Endothelial cell of umbilical vein (primary cell): Measurements from ENCODE around the gene ITPR1. TPM values are rescaled to one million over a fixed set of nuclear protein-coding genes. Genes with fewer than 3 reads are reported as not detected.

Experiments used
- BruUV-seq: library from RNA; stranded (reverse); fragments of 400-500 nt; replicated peaks from 2 replicates; lab custom pipeline; 2021; lab: Mats Ljungman, UMichigan
- CTCF ChIA-PET: fragments of 300-600, 350-600 bp; sonication (Branson Sonifier 250); formaldehyde crosslinking; loops from one replicate; lab custom pipeline; 2021; ENCODE audit warnings: antibody characterized with exemption, inconsistent platforms; lab: Charles Lee
- POLR2A ChIA-PET: fragments of 300-600, 350-600 bp; sonication (Branson Sonifier 250); formaldehyde crosslinking; loops from one replicate; lab custom pipeline; 2021; ENCODE audit warnings: antibody characterized with exemption, inconsistent platforms; lab: Charles Lee
- DNase-seq: peaks from one replicate; pipeline ENCODE4 v3.0.0-alpha.2; 2011; ENCODE audit warnings: low read depth, low spot score
- FAIRE-seq: peaks from 2 replicates; lab custom pipeline; 2011; peaks lifted over from hg19 to GRCh38; lab: Jason Lieb, UNC
- H2AFZ ChIP-seq: 2 replicates; pipeline ENCODE4 v1.6.0; 2012; ENCODE audit warnings: low read depth, low read length, control low read depth, inconsistent platforms
- H3K27ac ChIP-seq: 2 replicates; pipeline ENCODE4 v1.5.1; 2011; ENCODE audit warnings: low read depth, mild to moderate bottlenecking, control low read depth, low read length, moderate library complexity; ENCODE audit not compliant: insufficient read depth
- H3K27me3 ChIP-seq, 2 experiments: 2 replicates each; pipeline versions ENCODE4 v1.6.0 to v1.6.1; 2011; ENCODE audit warnings: low read length in 2 of 2, mixed read lengths in 1 of 2; ENCODE audit not compliant: control insufficient read depth in 2 of 2, insufficient read depth in 2 of 2
- H3K36me3 ChIP-seq, 2 experiments: 2 replicates in 1 of 2; 3 replicates in 1 of 2; pipeline ENCODE4 v1.5.1; 2011; ENCODE audit warnings: low read length in 2 of 2, mild to moderate bottlenecking in 1 of 2, moderate library complexity in 1 of 2; ENCODE audit not compliant: control insufficient read depth in 2 of 2, insufficient read depth in 2 of 2; ENCODE audit errors: extremely low read depth in 1 of 2
- H3K4me1 ChIP-seq: 3 replicates; pipeline ENCODE4 v1.5.1; 2011; ENCODE audit warnings: mild to moderate bottlenecking, low read length; ENCODE audit not compliant: control insufficient read depth, insufficient read depth; ENCODE audit errors: extremely low read depth
- H3K4me2 ChIP-seq: 2 replicates; pipeline ENCODE4 v1.6.1; 2011; ENCODE audit warnings: low read length, control low read depth, mixed read lengths; ENCODE audit not compliant: insufficient read depth
- H3K4me3 ChIP-seq, 3 experiments: fragments of 200-600 bp in 1 of 3; sonication (generic), shearing (Covaris generic) in 1 of 3; replicated peaks in 1 of 3; 2 replicates each; pipeline ENCODE4 v1.5.1; 2011 to 2016; ENCODE audit warnings: control low read depth in 3 of 3, low read length in 3 of 3, mild to moderate bottlenecking in 2 of 3, inconsistent platforms in 1 of 3, low read depth in 1 of 3, moderate library complexity in 1 of 3; ENCODE audit not compliant: insufficient read depth in 1 of 3
- H3K79me2 ChIP-seq: 2 replicates; pipeline ENCODE4 v1.6.0; 2012; ENCODE audit warnings: low read length, inconsistent platforms; ENCODE audit not compliant: control insufficient read depth, insufficient read depth
- H3K9ac ChIP-seq: replicated peaks from 2 replicates; pipeline ENCODE3; 2011; ENCODE audit warnings: low read length, control low read depth; ENCODE audit not compliant: insufficient read depth; ENCODE audit errors: extremely low read depth
- H3K9me1 ChIP-seq: replicated peaks from 3 replicates; pipeline ENCODE4 v1.6.0; 2011; ENCODE audit warnings: mild to moderate bottlenecking, low read length; ENCODE audit not compliant: control insufficient read depth, insufficient read depth; ENCODE audit errors: extremely low read depth
- H3K9me3 ChIP-seq: replicated peaks from 2 replicates; pipeline ENCODE4 v1.5.1; 2012; ENCODE audit warnings: low read length, inconsistent platforms; ENCODE audit not compliant: control insufficient read depth, insufficient read depth
- H4K20me1 ChIP-seq: replicated peaks from 2 replicates; pipeline ENCODE3; 2011; ENCODE audit warnings: mild to moderate bottlenecking, low read length; ENCODE audit not compliant: control insufficient read depth, insufficient read depth; ENCODE audit errors: extremely low read depth
- EZH2 ChIP-seq: IDR thresholded peaks from 2 replicates; pipeline ENCODE4 v1.6.1; 2012; ENCODE audit warnings: borderline replicate concordance, low read depth, mild to moderate bottlenecking, moderate library complexity, low read length, inconsistent platforms; ENCODE audit not compliant: severe bottlenecking
- FOS ChIP-seq: IDR thresholded peaks from 2 replicates; pipeline ENCODE4 v1.6.1; 2011; ENCODE audit warnings: mild to moderate bottlenecking, low read length, moderate library complexity, borderline replicate concordance; ENCODE audit not compliant: insufficient read depth
- JUN ChIP-seq: IDR thresholded peaks from 2 replicates; pipeline ENCODE4 v1.6.1; 2011; ENCODE audit warnings: borderline replicate concordance, low read depth; ENCODE audit not compliant: insufficient read length, insufficient read depth
- MYC ChIP-seq: IDR thresholded peaks from one replicate; pipeline ENCODE4 v1.6.1; 2011; ENCODE audit warnings: mild to moderate bottlenecking, low read depth, low read length
- POLR2A ChIP-seq: IDR thresholded peaks from 2 replicates; pipeline ENCODE4 v1.6.1; 2012; ENCODE audit warnings: low read depth, mild to moderate bottlenecking, control low read depth, low read length
- POLR2AphosphoS5 ChIP-seq: IDR thresholded peaks from 2 replicates; pipeline ENCODE4 v1.6.1; 2012; ENCODE audit warnings: low read depth, mild to moderate bottlenecking, control low read depth, low read length, moderate library complexity; ENCODE audit not compliant: insufficient read depth
- dilution Hi-C: fragments of 300-500 bp; cut with MboI; formaldehyde crosslinking; loops from one replicate; pipeline ENCODE4 v1.15.0; 2019; ENCODE audit warnings: low sequenced_read_pairs; ENCODE audit not compliant: extremely low pct_ligation_motif_present
- intact Hi-C: fragments of 100-400 bp; cut with micrococcal nuclease; formaldehyde crosslinking; loops from one replicate; pipeline ENCODE4 v1.10.0; 2022
- polyA plus RNA-seq, 4 experiments: library from polyadenylated mRNA; depleted of rRNA in 3 of 4; stranded (reverse) in 3 of 4; unstranded in 1 of 4; fragments of >200 nt; gene quantifications; 2 replicates each; pipeline versions ENCODE4 v1.2.1 to v1.2.3, GENCODE V29; 2011 to 2012; ENCODE audit warnings: missing spikeins in 1 of 4
- total RNA-seq: library from RNA; stranded (reverse); gene quantifications from 2 replicates; pipeline ENCODE4 v1.2.3, GENCODE V29; 2021
- TF ChIP-seq, protein P1 (sequence below): IDR thresholded peaks from 2 replicates; pipeline ENCODE4 v1.6.1; 2011; ENCODE audit not compliant: insufficient read depth, insufficient read length
- TF ChIP-seq, protein P2 (sequence below), 2 donors: IDR thresholded peaks; 1 replicate in 1 of 2; 2 replicates in 1 of 2; pipeline ENCODE4 v1.5.1; 2011; ENCODE audit warnings: low read length in 2 of 2, mild to moderate bottlenecking in 2 of 2, moderate library complexity in 2 of 2, control low read depth in 1 of 2, inconsistent platforms in 1 of 2, low read depth in 1 of 2; ENCODE audit not compliant: insufficient read depth in 1 of 2; ENCODE audit errors: extremely low read depth in 1 of 2

ITPR1 gene
- total and polyA plus RNA-seq, 2 donors (not counting 3 experiments of a cell fraction or from before 2014, with no cell fraction given): 5.1 to 16.1 TPM

DNA sequence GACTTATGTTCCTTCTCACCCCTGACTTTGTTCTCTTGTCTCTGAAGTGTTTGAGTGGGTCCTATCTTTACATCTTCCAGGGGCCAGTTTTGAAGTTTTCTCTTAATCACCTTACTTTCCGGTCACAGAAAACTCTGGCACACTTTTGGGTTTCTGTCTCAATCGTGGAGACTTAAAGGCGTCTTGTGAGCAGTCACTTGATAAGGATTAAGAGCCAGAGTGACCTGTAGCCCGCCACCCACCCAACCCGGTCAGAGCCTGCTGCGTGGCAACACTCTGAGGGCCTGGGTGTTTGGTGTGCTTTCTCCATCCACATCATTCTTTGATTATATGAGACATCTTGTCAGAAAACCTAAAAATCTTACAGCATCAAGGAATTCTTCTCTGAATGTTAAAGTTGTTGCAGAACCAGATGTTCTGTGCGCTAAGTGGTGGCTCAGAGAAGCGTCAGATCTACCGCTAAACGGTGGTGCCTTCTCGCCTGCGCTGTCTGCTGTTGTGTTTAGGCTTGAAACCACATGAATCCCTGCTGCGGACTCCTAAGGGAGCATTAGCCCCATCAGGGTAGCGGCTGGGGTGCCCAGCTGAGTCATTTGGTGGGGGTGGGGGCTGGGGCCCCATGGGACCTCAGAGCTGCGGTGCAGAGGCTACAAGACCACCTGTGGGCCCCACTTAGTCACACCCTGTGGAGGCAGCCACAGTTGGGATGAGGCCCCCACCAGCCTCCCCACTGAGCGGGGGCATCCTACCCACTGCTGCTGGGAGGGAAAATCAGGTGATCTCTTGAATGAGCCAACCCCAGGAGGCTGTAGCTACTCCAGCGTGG lies 327.4 kb downstream of the ITPR1 start:
- peaks cover 9% of the 10 kb centered on the region for H3K4me1 ChIP-seq
- H3K27ac ChIP-seq: no peak overlapping the region
- no peaks in the 10 kb centered on the region for H3K9me1 ChIP-seq
- CTCF ChIA-PET: no interaction called here
- H3K9me3 ChIP-seq: no peaks in the 10 kb centered on the region
- no peak overlapping the region for H3K9ac ChIP-seq
- no peaks in the 10 kb centered on the region for H3K27me3 ChIP-seq
- BruUV-seq: no TSS peak
- no peaks in the 10 kb centered on the region for H3K79me2 ChIP-seq
- no peak for FAIRE-seq
- H2AFZ ChIP-seq: no peak overlapping the region
- dilution Hi-C loops: no loop called here
- DNase-seq: no peak
- H3K4me2 ChIP-seq: no peak overlapping the region
- no peaks in the 10 kb centered on the region for H4K20me1 ChIP-seq
- intact Hi-C loops: no loop called here
- no peaks in the 10 kb centered on the region for H3K36me3 ChIP-seq
- POLR2A ChIA-PET: no interaction called here
- TF ChIP-seq POLR2A (no peak), EZH2 (no peak), POLR2AphosphoS5 (no peak), FOS (no peak), JUN (no peak), MYC (no peak)
- TF ChIP-seq, protein P1, sequence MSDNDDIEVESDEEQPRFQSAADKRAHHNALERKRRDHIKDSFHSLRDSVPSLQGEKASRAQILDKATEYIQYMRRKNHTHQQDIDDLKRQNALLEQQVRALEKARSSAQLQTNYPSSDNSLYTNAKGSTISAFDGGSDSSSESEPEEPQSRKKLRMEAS: no peak
- TF ChIP-seq, protein P2, sequence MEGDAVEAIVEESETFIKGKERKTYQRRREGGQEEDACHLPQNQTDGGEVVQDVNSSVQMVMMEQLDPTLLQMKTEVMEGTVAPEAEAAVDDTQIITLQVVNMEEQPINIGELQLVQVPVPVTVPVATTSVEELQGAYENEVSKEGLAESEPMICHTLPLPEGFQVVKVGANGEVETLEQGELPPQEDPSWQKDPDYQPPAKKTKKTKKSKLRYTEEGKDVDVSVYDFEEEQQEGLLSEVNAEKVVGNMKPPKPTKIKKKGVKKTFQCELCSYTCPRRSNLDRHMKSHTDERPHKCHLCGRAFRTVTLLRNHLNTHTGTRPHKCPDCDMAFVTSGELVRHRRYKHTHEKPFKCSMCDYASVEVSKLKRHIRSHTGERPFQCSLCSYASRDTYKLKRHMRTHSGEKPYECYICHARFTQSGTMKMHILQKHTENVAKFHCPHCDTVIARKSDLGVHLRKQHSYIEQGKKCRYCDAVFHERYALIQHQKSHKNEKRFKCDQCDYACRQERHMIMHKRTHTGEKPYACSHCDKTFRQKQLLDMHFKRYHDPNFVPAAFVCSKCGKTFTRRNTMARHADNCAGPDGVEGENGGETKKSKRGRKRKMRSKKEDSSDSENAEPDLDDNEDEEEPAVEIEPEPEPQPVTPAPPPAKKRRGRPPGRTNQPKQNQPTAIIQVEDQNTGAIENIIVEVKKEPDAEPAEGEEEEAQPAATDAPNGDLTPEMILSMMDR (IDR thresholded peaks at IDR 0.05; ENCODE audit: extremely low read depth in 1 of 2, insufficient read depth in 1 of 2, low read depth in 1 of 2, low read length in 2 of 2): no peak
- no peak overlapping the region for H3K4me3 ChIP-seq
